OCI-LY1 (cell line): Measurements from ENCODE around the gene ASPSCR1.
A peak's percentile ranks its signal among the peaks of the same experiment; 100 is the strongest.

ENCODE experiments used
- H2AFZ ChIP-seq: fragments of 200-600 bp; sonication (generic), shearing (Covaris generic); 2 replicates; pipeline ENCODE4 v1.6.0; 2014; ENCODE audit warnings: antibody characterized with exemption, mild to moderate bottlenecking, low read length
- H3F3A ChIP-seq: fragments of 200-600 bp; sonication (generic), shearing (Covaris generic); 2 replicates; pipeline ENCODE4 v1.6.0; 2014; ENCODE audit warnings: mild to moderate bottlenecking, antibody characterized with exemption, low read length, moderate library complexity; ENCODE audit not compliant: insufficient read depth
- H3K27ac ChIP-seq: fragments of 200-600 bp; sonication (generic); 2 replicates; pipeline ENCODE4 v1.5.1; 2014; ENCODE audit warnings: low read length, mixed run types, mild to moderate bottlenecking, low read depth; ENCODE audit not compliant: poor library complexity, severe bottlenecking
- H3K27me3 ChIP-seq: fragments of 200-600 bp; sonication (generic); 2 replicates; pipeline ENCODE4 v1.6.0; 2014; ENCODE audit warnings: antibody characterized with exemption, mild to moderate bottlenecking, low read length, moderate library complexity; ENCODE audit not compliant: insufficient read depth
- H3K36me3 ChIP-seq: fragments of 200-600 bp; sonication (generic); 2 replicates; pipeline ENCODE4 v1.6.1; 2014; ENCODE audit warnings: mild to moderate bottlenecking, antibody characterized with exemption, low read length, moderate library complexity, mixed read lengths; ENCODE audit not compliant: insufficient read depth
- H3K4me1 ChIP-seq: fragments of 200-600 bp; sonication (generic); 2 replicates; pipeline ENCODE4 v1.5.1; 2014; ENCODE audit warnings: mild to moderate bottlenecking, low read length, moderate library complexity; ENCODE audit not compliant: insufficient read depth, severe bottlenecking
- H3K4me2 ChIP-seq: fragments of 200-600 bp; sonication (generic), shearing (Covaris generic); 2 replicates; pipeline ENCODE4 v1.6.1; 2014; ENCODE audit warnings: low read length
- H3K4me3 ChIP-seq: fragments of 200-600 bp; sonication (generic); 2 replicates; pipeline ENCODE4 v1.5.1; 2014; ENCODE audit warnings: low read length, low read depth, mild to moderate bottlenecking, mixed read lengths; ENCODE audit not compliant: poor library complexity, severe bottlenecking
- H3K79me2 ChIP-seq: fragments of 200-600 bp; shearing (Covaris generic); 2 replicates; pipeline ENCODE4 v1.6.1; 2016; ENCODE audit warnings: mixed run types, low read length, mixed read lengths; ENCODE audit not compliant: insufficient read depth
- H3K9ac ChIP-seq: fragments of 200-600 bp; sonication (generic), shearing (Covaris generic); 2 replicates; pipeline ENCODE4 v1.6.1; 2014; ENCODE audit warnings: mild to moderate bottlenecking, low read length, mixed read lengths
- H3K9me2 ChIP-seq: fragments of 200-600 bp; sonication (generic), shearing (Covaris generic); 2 replicates; pipeline ENCODE4 v1.6.1; 2014; ENCODE audit warnings: low read depth, mild to moderate bottlenecking, low read length, mixed read lengths
- H3K9me3 ChIP-seq: fragments of 200-600 bp; shearing (Covaris generic); 2 replicates; pipeline ENCODE4 v1.6.1; 2014; ENCODE audit warnings: low read length, mixed read lengths
- H4K20me1 ChIP-seq: fragments of 200-600 bp; sonication (generic), shearing (Covaris generic); 2 replicates; pipeline ENCODE4 v1.6.0; 2016; ENCODE audit warnings: mild to moderate bottlenecking, low read length; ENCODE audit not compliant: insufficient read depth
- EZH2 ChIP-seq: fragments of 200-600 bp; sonication (generic), shearing (Covaris generic); IDR thresholded peaks from 2 replicates; pipeline ENCODE4 v1.8.0; 2017; ENCODE audit warnings: borderline replicate concordance, mixed run types, mild to moderate bottlenecking, antibody characterized with exemption, low read length, moderate library complexity, mixed read lengths
- TF ChIP-seq, protein P1 (sequence below): fragments of 200-600 bp; sonication (generic), shearing (Covaris generic); IDR thresholded peaks from 2 replicates; pipeline ENCODE4 v1.5.1; 2017; ENCODE audit warnings: mild to moderate bottlenecking, antibody characterized with exemption, low read length, moderate library complexity, mixed read lengths

The ASPSCR1 gene

GRCh38 chr17:81973432-81973831 is 4.0 kb upstream of the ASPSCR1 start:
- Histone ChIP-seq H3K9ac (no peak overlapping the region), H3K27ac (no peak overlapping the region), H3K4me3 (no peak overlapping the region), H3K9me2 (no peaks in the 10 kb centered on the region), H3K27me3 (no peaks in the 10 kb centered on the region; the same call in 1 of the 2 replicates), H3K4me2 (no peak overlapping the region), H3K4me1 (peaks cover 13% of the 10 kb centered on the region), H3F3A (no peaks in the 10 kb centered on the region), H4K20me1 (no peaks in the 10 kb centered on the region), H3K9me3 (no peaks in the 10 kb centered on the region; the same call in 1 of the 2 replicates), H2AFZ (no peak overlapping the region), H3K36me3 (no peaks in the 10 kb centered on the region), H3K79me2 (no peaks in the 10 kb centered on the region)
- TF ChIP-seq EZH2, result no peak
- TF ChIP-seq, protein P1, sequence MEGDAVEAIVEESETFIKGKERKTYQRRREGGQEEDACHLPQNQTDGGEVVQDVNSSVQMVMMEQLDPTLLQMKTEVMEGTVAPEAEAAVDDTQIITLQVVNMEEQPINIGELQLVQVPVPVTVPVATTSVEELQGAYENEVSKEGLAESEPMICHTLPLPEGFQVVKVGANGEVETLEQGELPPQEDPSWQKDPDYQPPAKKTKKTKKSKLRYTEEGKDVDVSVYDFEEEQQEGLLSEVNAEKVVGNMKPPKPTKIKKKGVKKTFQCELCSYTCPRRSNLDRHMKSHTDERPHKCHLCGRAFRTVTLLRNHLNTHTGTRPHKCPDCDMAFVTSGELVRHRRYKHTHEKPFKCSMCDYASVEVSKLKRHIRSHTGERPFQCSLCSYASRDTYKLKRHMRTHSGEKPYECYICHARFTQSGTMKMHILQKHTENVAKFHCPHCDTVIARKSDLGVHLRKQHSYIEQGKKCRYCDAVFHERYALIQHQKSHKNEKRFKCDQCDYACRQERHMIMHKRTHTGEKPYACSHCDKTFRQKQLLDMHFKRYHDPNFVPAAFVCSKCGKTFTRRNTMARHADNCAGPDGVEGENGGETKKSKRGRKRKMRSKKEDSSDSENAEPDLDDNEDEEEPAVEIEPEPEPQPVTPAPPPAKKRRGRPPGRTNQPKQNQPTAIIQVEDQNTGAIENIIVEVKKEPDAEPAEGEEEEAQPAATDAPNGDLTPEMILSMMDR, result no peak

DNA sequence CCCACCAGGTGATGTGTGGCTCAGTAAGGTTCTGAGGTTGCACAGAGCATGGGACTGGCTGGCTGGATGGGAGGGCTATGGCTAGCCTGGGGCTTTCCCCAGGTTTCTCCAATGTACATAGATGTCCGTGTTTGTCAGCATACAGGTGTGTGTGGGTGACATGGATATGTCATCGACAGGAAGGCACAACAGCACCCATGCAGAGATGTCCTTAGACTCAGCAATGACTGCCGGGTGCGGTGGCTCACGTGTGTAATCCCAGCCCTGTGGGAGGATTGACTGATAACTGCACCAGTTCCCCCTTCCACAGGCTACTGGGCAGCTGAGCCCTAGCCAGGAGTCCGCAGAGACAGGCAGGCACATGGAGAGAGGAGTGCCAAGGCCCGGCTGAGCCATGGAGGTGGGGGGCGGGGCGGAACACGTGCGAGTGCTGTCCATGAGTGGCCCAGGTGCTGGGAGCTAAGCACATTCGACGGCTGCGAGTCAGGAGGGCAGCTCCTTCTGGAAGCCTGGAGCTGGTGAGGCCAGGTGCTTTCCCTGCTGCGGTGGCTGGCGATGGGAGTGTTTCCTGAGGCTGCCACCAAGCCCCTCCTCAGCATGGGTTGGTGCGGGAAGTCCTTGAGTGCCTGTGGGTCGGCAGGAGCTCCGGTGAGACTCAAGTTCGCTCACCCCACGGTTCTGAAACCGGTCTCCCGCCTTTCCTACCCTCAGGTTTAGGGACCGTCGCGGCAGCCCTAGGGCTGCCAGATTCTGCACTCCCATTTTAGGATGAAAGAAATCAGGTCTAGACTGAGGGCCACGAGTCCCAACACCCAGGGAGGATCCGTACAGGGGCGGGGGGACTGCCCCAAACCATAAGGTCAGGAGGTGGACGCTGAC is 858 bp upstream of the ASPSCR1 start:
- Histone ChIP-seq H3K9ac (peak overlapping the region; percentile 93), H4K20me1 (no peaks in the 10 kb centered on the region), H3F3A (no peaks in the 10 kb centered on the region), H3K9me3 (no peaks in the 10 kb centered on the region; the same call in 1 of the 2 replicates), H3K4me1 (peaks cover 17% of the 10 kb centered on the region), H3K4me3 (peak overlapping the region; percentile 97), H3K36me3 (peaks cover 8% of the 10 kb centered on the region; the same call in 1 of the 2 replicates), H3K79me2 (no peaks in the 10 kb centered on the region), H3K27me3 (no peaks in the 10 kb centered on the region; the same call in 1 of the 2 replicates), H3K27ac (no peak overlapping the region), H3K9me2 (no peaks in the 10 kb centered on the region), H3K4me2 (peak overlapping the region; percentile 71), H2AFZ (no peak overlapping the region)
- TF ChIP-seq, protein P1, result no peak
- TF ChIP-seq EZH2, result no peak

GRCh38 chr17:81978524-81979298 is 1.3 kb downstream of the ASPSCR1 start:
- Histone ChIP-seq H3F3A (no peaks in the 10 kb centered on the region), H3K9ac (no peak overlapping the region; the same call in 1 of the 2 replicates), H3K4me1 (peaks cover 17% of the 10 kb centered on the region), H3K4me2 (peak overlapping the region; percentile 71; the same call in 1 of the 2 replicates), H3K27ac (no peak overlapping the region), H4K20me1 (no peaks in the 10 kb centered on the region), H2AFZ (no peak overlapping the region), H3K79me2 (no peaks in the 10 kb centered on the region), H3K9me2 (no peaks in the 10 kb centered on the region), H3K36me3 (peaks cover 11% of the 10 kb centered on the region), H3K27me3 (no peaks in the 10 kb centered on the region), H3K9me3 (no peaks in the 10 kb centered on the region; the same call in 1 of the 2 replicates), H3K4me3 (peak overlapping the region; percentile 97)
- TF ChIP-seq, protein P1, result no peak
- TF ChIP-seq EZH2, result no peak
